Kidney glomerular epithelial cell (primary cell): ENCODE results near the gene SEC14L1.

ENCODE experiments used
- DNase-seq: peaks from one replicate; lab custom pipeline; 2025; lab: John Stamatoyannopoulos, UW

Gene SEC14L1

DNA sequence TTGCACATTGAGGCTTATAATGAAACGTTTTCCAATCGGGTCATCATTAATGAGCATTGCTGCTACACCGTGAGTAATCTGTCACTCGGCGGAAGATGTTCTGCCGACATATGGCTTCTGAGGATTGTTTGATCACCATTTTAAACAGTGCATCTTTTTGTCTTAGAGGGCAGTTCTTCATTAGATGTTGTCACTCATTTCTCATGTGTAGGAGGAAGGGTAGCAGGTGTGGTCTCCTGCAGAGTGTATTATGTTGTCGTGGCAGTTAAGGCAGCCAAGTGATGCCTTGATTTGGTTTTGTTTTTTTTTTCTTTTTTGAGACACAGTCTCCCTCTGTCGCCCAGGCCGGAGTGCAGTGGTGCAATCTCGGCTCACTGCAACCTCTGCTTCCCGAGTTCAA is 50.5 kb downstream of the SEC14L1 start:
- no peak for DNase-seq

GRCh38 chr17:77193653-77194052 is 52.9 kb downstream of the SEC14L1 start:
- no peak for DNase-seq

- DNase-seq = no peak
Observed at GRCh38 chr17:77194179-77194578, 53.4 kb downstream of the SEC14L1 start.

GRCh38 chr17:77196251-77196650 is 55.5 kb downstream of the SEC14L1 start:
- no peak for DNase-seq

DNA sequence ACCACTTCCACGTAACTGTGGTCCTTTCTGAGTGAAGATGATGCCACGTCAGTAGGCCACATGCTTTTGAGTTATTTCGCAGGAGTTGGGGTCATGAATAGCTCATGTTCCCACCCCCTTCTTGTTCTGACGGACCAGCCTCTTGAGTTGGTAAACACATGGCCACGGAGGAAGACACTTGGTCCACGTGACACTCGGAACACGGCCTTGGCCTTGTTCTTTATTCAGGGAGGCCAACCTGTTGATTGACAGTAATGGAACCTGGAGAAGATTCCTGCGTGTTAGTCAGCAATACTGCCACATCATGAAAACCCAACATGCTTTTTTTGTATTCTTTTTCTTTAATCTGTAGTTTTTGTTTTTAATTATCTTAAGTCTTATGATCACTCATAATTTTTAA is 56.3 kb downstream of the SEC14L1 start:
- DNase-seq = no peak

DNA sequence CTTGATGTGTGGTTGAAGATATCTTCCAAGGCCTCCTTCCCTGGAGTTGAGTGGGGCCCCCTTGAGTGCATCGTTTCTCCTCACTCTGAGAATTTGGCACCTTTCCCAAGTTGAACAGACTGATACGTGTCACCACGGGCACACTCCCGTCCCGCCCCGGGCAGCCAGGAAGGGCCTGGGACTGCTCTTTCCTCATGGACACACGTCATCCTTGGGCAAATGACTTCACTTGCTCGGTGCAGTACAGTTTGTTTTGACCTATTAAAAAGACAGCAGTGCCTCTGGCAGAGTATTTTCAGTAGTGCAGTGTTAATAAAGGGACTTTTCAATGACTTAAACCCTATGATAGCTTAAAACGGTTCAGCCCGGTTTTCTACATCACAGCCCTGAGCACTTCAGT is 59.9 kb downstream of the SEC14L1 start:
- DNase-seq = no peak

GRCh38 chr17:77203436-77203835 is 62.7 kb downstream of the SEC14L1 start:
- no peak for DNase-seq

DNA sequence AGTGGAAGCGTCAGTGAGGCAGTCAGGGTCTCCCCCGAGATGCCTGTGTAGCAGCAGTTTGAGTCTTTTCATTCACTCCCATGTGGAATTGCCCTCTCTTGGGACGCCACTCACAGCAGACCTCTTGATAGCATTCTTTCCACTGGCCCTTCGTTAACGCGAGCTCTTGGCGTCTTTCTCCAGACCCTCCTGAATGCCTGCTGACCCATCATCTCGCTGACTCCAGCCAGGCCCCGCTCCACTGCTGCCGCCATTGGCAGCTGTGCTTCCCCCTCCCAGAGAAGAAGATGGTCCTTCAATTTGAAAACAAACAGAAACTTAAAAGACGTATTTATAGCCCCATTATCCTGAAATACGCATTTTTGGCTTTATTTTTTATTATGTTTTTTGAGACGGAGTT is 63.1 kb downstream of the SEC14L1 start:
- no peak for DNase-seq

GRCh38 chr17:77204536-77204935 is 63.8 kb downstream of the SEC14L1 start:
- no peak for DNase-seq

GRCh38 chr17:77205396-77206125 is 64.8 kb downstream of the SEC14L1 start:
- DNase-seq = no peak

GRCh38 chr17:77206158-77206956 is 65.6 kb downstream of the SEC14L1 start:
- DNase-seq = no peak

DNA sequence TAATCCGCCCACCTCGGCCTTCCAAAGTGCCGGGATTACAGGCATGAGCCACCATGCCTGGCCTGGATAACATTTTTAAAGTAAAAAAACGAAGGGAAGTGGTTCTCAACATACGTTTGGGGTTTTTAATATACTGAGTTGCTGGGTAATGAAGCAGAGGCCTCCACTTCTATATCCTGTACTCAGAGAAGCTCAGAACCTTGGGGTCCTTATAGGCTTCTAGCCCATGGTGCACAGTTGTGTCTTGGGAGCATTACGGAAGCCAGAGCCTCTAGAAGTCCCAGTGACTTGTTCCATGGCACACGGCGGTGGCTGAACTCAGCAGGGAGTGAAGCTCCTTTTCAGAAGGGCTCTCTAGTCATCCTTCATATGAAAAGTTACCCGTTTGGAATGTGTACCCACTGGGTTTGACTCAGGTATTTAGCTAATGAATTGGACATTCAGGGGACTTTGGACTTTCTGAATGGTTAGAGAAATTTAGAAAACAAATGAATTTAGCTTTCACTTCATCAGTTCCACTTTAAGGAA is 67.0 kb downstream of the SEC14L1 start:
- no peak for DNase-seq

GRCh38 chr17:77208217-77208808 is 67.5 kb downstream of the SEC14L1 start:
- DNase-seq = no peak

DNA sequence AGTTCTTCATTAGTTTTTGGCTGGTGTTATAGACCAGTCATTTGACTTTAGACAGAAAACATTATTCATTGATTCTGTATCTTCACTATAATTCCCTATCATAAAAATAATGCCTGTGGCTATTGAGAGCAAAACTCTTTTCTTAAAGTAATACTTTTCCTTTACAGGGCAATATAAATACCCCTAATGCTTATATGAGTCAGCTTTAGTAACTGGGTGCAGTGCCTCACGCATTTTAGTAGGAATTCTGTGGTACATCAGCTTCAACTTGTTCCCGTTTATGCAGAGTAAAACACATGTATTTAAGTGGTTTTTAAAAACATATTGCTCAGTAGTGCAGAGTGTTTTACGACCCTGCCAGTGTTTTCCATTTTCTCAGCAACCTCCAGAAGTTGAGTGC is 68.1 kb downstream of the SEC14L1 start:
- DNase-seq = no peak

- no peak for DNase-seq
Observed at GRCh38 chr17:77209330-77209748, 68.6 kb downstream of the SEC14L1 start.

- no peak for DNase-seq
Observed at GRCh38 chr17:77210331-77210730, 69.6 kb downstream of the SEC14L1 start.

GRCh38 chr17:77210946-77211541 is 70.3 kb downstream of the SEC14L1 start:
- DNase-seq = no peak

DNA sequence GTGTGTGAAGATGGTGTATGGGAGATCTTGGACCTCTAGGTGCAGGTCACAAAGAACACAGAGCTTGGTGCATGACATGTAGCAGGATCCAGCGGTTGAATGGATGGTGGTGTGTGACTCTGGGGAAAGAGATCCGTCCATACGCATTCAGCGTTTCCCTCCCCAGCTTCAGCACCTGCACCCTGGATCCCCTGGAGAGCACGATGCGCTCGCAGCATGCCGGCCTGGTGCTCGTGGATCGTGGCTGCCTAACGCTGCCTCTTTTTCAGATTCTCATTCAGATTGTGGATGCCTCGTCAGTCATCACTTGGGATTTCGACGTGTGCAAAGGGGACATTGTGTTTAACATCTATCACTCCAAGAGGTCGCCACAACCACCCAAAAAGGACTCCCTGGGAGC is 70.9 kb downstream of the SEC14L1 start:
- DNase-seq = no peak

DNA sequence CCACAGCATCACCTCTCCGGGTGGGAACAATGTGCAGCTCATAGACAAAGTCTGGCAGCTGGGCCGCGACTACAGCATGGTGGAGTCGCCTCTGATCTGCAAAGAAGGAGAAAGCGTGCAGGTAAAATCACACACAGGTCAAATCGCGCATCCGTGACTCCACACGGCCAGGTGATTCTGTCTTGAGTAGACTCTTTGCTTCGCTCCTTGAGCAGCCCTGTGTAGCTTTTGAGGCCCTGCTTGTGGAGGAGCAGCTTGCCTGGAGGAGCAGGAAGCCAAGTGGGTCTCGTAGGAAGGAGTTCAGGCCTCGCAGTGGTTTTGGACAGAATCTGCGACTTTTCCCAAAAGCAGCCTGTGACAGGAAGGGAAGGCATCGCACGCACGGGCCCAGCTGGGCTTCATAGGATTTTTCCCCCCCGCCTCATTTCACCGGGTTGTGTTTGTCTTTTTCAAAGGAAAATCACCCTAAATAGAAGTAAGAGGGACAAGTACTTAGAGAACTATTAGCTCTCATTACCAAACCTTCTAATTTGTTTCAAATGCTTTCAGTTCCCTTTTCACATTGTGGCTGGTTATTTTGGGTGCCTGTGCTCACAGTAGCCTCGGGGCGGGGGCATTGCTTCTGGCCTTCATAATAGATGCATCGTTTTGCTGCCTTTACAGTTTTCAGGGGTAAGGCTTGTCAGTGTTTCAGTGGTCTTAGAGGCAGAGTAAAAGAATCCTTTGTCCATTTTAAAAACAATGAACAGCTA is 71.5 kb downstream of the SEC14L1 start:
- DNase-seq = no peak

GRCh38 chr17:77212833-77213777 is 72.3 kb downstream of the SEC14L1 start:
- no peak for DNase-seq

DNA sequence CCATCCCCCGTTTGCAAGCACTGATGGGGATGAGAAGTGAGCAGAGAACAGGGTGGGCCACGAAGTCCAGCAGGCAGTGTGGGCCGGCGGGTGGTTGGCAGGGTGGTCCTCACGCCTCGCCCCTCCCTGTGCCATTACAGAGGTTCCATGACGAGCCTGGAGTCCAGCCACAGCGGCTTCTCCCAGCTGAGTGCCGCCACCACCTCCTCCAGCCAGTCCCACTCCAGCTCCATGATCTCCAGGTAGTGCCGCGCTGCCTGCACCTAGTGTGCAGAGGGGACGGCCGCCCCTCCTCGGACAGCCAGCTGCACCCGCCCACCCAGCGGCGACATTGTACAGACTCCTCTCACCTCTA is 73.0 kb downstream of the SEC14L1 start:
- DNase-seq = no peak
